ENCODE measurements around the gene UBA3.

UBA3 gene

GRCh38 chr3:69009559-69010410, 70.4 kb downstream of the UBA3 start:
- H3F3A ChIP-seq (ENCODE audit: low read depth), result peaks cover 4% of the 10 kb centered on the region; the same call in 1 of the 2 replicates
- H3K9me2 ChIP-seq (replicated peaks; ENCODE audit: low read depth, low read length), result no peaks in the 10 kb centered on the region
- peak overlapping the region; percentile 12 for H3K4me2 ChIP-seq (ENCODE audit: low read depth, low read length, poor library complexity, severe bottlenecking)
- TF ChIP-seq EZH2phosphoT487 (IDR thresholded peaks at IDR 0.05; ENCODE audit: borderline replicate concordance), result no peak
- TF ChIP-seq, protein P1, sequence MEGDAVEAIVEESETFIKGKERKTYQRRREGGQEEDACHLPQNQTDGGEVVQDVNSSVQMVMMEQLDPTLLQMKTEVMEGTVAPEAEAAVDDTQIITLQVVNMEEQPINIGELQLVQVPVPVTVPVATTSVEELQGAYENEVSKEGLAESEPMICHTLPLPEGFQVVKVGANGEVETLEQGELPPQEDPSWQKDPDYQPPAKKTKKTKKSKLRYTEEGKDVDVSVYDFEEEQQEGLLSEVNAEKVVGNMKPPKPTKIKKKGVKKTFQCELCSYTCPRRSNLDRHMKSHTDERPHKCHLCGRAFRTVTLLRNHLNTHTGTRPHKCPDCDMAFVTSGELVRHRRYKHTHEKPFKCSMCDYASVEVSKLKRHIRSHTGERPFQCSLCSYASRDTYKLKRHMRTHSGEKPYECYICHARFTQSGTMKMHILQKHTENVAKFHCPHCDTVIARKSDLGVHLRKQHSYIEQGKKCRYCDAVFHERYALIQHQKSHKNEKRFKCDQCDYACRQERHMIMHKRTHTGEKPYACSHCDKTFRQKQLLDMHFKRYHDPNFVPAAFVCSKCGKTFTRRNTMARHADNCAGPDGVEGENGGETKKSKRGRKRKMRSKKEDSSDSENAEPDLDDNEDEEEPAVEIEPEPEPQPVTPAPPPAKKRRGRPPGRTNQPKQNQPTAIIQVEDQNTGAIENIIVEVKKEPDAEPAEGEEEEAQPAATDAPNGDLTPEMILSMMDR (conservative IDR thresholded peaks at IDR 0.05; ENCODE audit: low read length), result no peak
- H3K36me3 ChIP-seq (ENCODE audit: insufficient read depth, low read length), result no peaks in the 10 kb centered on the region
- peaks cover 8% of the 10 kb centered on the region for H3K79me2 ChIP-seq (ENCODE audit: insufficient read depth, low read length)
- peaks cover 26% of the 10 kb centered on the region for H3K4me1 ChIP-seq (ENCODE audit: insufficient read depth, low read length, poor library complexity, severe bottlenecking)
- no peaks in the 10 kb centered on the region for H4K20me1 ChIP-seq (ENCODE audit: insufficient read depth, low read length, poor library complexity, severe bottlenecking)
- no peaks in the 10 kb centered on the region for H3K9me3 ChIP-seq (ENCODE audit: insufficient read depth, low read depth, low read length)
- H3K9ac ChIP-seq (ENCODE audit: low read depth, low read length, poor library complexity, severe bottlenecking), result no peak overlapping the region
- H3K27me3 ChIP-seq (ENCODE audit: insufficient read depth, low read length, poor library complexity, severe bottlenecking), result no peaks in the 10 kb centered on the region
- H2AFZ ChIP-seq (ENCODE audit: low read length), result no peak overlapping the region
- H3K4me3 ChIP-seq (ENCODE audit: low read length, poor library complexity, severe bottlenecking), result no peak overlapping the region

GRCh38 chr3:69008980-69009379, 71.2 kb downstream of the UBA3 start:
- H3K4me1 ChIP-seq (ENCODE audit: insufficient read depth, low read length, poor library complexity, severe bottlenecking), result peaks cover 18% of the 10 kb centered on the region
- peaks cover 4% of the 10 kb centered on the region; the same call in 1 of the 2 replicates for H3F3A ChIP-seq (ENCODE audit: low read depth)
- no peaks in the 10 kb centered on the region for H3K9me3 ChIP-seq (ENCODE audit: insufficient read depth, low read depth, low read length)
- H4K20me1 ChIP-seq (ENCODE audit: insufficient read depth, low read length, poor library complexity, severe bottlenecking), result no peaks in the 10 kb centered on the region
- H3K9ac ChIP-seq (ENCODE audit: low read depth, low read length, poor library complexity, severe bottlenecking), result no peak overlapping the region
- H3K9me2 ChIP-seq (replicated peaks; ENCODE audit: low read depth, low read length), result no peaks in the 10 kb centered on the region
- H3K79me2 ChIP-seq (ENCODE audit: insufficient read depth, low read length), result 0 out of 2 replicates have a peak, but pooled peaks cover under 1% of the 10 kb centered on the region
- no peaks in the 10 kb centered on the region for H3K27me3 ChIP-seq (ENCODE audit: insufficient read depth, low read length, poor library complexity, severe bottlenecking)
- H3K4me3 ChIP-seq (ENCODE audit: low read length, poor library complexity, severe bottlenecking), result no peak overlapping the region
- peak overlapping the region; percentile 1 for H3K4me2 ChIP-seq (ENCODE audit: low read depth, low read length, poor library complexity, severe bottlenecking)
- no peak for TF ChIP-seq EZH2phosphoT487 (IDR thresholded peaks at IDR 0.05; ENCODE audit: borderline replicate concordance)
- TF ChIP-seq, protein P1 (conservative IDR thresholded peaks at IDR 0.05; ENCODE audit: low read length), result no peak
- H3K36me3 ChIP-seq (ENCODE audit: insufficient read depth, low read length), result peaks cover 7% of the 10 kb centered on the region; the same call in 1 of the 2 replicates
- H2AFZ ChIP-seq (ENCODE audit: low read length), result no peak overlapping the region

DNA sequence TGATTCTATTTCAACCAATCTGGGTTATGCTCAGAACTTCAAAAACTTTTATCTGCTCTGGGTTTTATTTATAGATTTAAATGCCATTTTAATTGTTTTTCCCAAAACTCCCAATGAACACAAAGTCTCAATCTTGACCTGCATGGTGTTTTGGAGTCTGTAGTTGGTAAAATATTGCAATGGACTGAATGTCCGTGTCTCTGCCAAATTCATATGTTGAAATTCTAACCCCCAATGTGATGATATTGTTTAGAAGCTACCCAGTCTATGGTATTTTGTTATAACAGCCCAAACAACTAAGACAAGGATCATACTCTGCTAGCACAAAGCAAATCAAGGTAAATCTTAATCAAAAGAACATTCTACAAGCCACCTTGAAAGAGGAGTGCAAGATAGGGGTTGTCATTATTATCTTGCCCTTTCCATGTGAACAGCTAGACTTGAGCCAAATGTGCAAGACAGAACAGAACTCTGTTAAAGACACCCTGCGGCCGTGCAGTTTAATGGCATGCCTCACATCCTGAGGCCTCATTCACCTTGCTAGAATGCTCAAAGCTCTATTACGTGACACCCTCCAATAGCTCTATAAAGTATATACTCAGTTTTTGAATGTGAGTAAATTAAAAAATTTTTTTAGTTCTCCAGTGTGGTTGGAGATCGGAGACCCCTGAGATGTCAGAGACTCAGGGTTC, 74.2 kb downstream of the UBA3 start:
- Histone ChIP-seq H3K36me3 (ENCODE audit: insufficient read depth, low read length) (peaks cover 12% of the 10 kb centered on the region; the same call in 1 of the 2 replicates), H3K27me3 (ENCODE audit: insufficient read depth, low read length, poor library complexity, severe bottlenecking) (no peaks in the 10 kb centered on the region), H3K4me2 (ENCODE audit: low read depth, low read length, poor library complexity, severe bottlenecking) (no peak overlapping the region), H3K9me2 (replicated peaks; ENCODE audit: low read depth, low read length) (no peaks in the 10 kb centered on the region), H3K9me3 (ENCODE audit: insufficient read depth, low read depth, low read length) (no peaks in the 10 kb centered on the region), H3K79me2 (ENCODE audit: insufficient read depth, low read length) (no peaks in the 10 kb centered on the region), H2AFZ (ENCODE audit: low read length) (no peak overlapping the region), H3F3A (ENCODE audit: low read depth) (peaks cover 4% of the 10 kb centered on the region; the same call in 1 of the 2 replicates), H3K9ac (ENCODE audit: low read depth, low read length, poor library complexity, severe bottlenecking) (no peak overlapping the region), H4K20me1 (ENCODE audit: insufficient read depth, low read length, poor library complexity, severe bottlenecking) (no peaks in the 10 kb centered on the region), H3K4me1 (ENCODE audit: insufficient read depth, low read length, poor library complexity, severe bottlenecking) (peaks cover 5% of the 10 kb centered on the region), H3K4me3 (ENCODE audit: low read length, poor library complexity, severe bottlenecking) (no peak overlapping the region)
- TF ChIP-seq, protein P1 (conservative IDR thresholded peaks at IDR 0.05; ENCODE audit: low read length), result no peak
- TF ChIP-seq EZH2phosphoT487 (IDR thresholded peaks at IDR 0.05; ENCODE audit: borderline replicate concordance), result no peak
